Endodermal cell (in vitro differentiated cells): Measurements from ENCODE around the gene ASCC3. TPM values are rescaled to one million over a fixed set of nuclear protein-coding genes. Genes with fewer than 3 reads are reported as not detected.

ENCODE experiments used
- DNase-seq: peaks from one replicate; pipeline ENCODE4 v3.0.0-alpha.2; 2017
- H3K27ac ChIP-seq: 2 replicates; pipeline ENCODE4 v1.5.1; 2013; ENCODE audit warnings: mild to moderate bottlenecking, low read depth, low read length, moderate library complexity
- H3K27me3 ChIP-seq: 2 replicates; pipeline ENCODE4 v1.6.1; 2013; ENCODE audit warnings: mild to moderate bottlenecking, low read length, moderate library complexity; ENCODE audit not compliant: insufficient read depth, control insufficient read depth, poor library complexity, severe bottlenecking
- H3K36me3 ChIP-seq: 2 replicates; pipeline ENCODE4 v1.7.0; 2013; ENCODE audit warnings: mild to moderate bottlenecking, low read length, moderate library complexity; ENCODE audit not compliant: control insufficient read depth, insufficient read depth
- H3K4me1 ChIP-seq: one replicate; pipeline ENCODE4 v1.7.0; 2013; ENCODE audit warnings: low read length; ENCODE audit not compliant: control insufficient read depth, insufficient read depth
- H3K4me3 ChIP-seq: 2 replicates; pipeline ENCODE4 v1.5.1; 2013; ENCODE audit warnings: mild to moderate bottlenecking, low read length, moderate library complexity
- H3K9ac ChIP-seq: 2 replicates; pipeline ENCODE4 v1.6.1; 2013; ENCODE audit warnings: mild to moderate bottlenecking, low read length, moderate library complexity; ENCODE audit not compliant: poor library complexity, severe bottlenecking; ENCODE audit errors: extremely low read depth
- H3K9me3 ChIP-seq: 2 replicates; pipeline ENCODE4 v1.6.1; 2013; ENCODE audit warnings: mild to moderate bottlenecking, low read length, moderate library complexity; ENCODE audit not compliant: control insufficient read depth
- H3K27ac Mint-ChIP-seq: 2 replicates; pipeline ENCODE4 v1.8.0; 2020; ENCODE audit warnings: mixed read lengths
- H3K27me3 Mint-ChIP-seq: 2 replicates; pipeline ENCODE4 v1.8.0; 2021; ENCODE audit warnings: mild to moderate bottlenecking, mixed read lengths; ENCODE audit not compliant: insufficient read depth
- H3K36me3 Mint-ChIP-seq: 2 replicates; pipeline ENCODE4 v1.8.0; 2020; ENCODE audit warnings: low read depth, mixed read lengths
- H3K4me1 Mint-ChIP-seq: 2 replicates; pipeline ENCODE4 v1.8.0; 2020; ENCODE audit warnings: mixed read lengths
- H3K4me3 Mint-ChIP-seq: 2 replicates; pipeline ENCODE4 v1.8.0; 2020; ENCODE audit warnings: mild to moderate bottlenecking, moderate library complexity, mixed read lengths
- H3K9me3 Mint-ChIP-seq: 2 replicates; pipeline ENCODE4 v1.8.0; 2020; ENCODE audit warnings: mild to moderate bottlenecking, mixed read lengths
- CTCF ChIP-seq: fragments of 200-600 bp; sonication (generic); conservative IDR thresholded peaks from 2 replicates; pipeline ENCODE4 v1.5.0; 2021; ENCODE audit warnings: antibody characterized with exemption, mild to moderate bottlenecking
- WGBS, 2 experiments: methylation state at CpG; one replicate each; pipeline versions ENCODE4 v1.1.5 to v1.1.7; 2013; ENCODE audit warnings: missing lambda C conversion rate in 2 of 2, mixed read lengths in 1 of 2; ENCODE audit not compliant: insufficient coverage in 1 of 2, insufficient read length in 1 of 2; 5-methylcytosine and 5-hydroxymethylcytosine counted together
- total RNA-seq, 2 donors: library from RNA; stranded (reverse); fragmentation: NEBNext Ultra II Directional in 1 of 2; extraction: Animal tissue kit (Norgen Biotek cat#: 25700) in 1 of 2; gene quantifications; 2 replicates in 1 of 2; 3 replicates in 1 of 2; pipeline ENCODE4 v1.2.1, GENCODE V29; 2021

Gene ASCC3
- total RNA-seq, 2 donors from 2014 or later = 40.0 to 41.1 TPM

- no peaks in the 10 kb centered on the region for H3K27me3 ChIP-seq
- Mint-ChIP-seq H3K9me3 (no peaks in the 10 kb centered on the region), H3K4me3 (no peak overlapping the region), H3K4me1 (no peaks in the 10 kb centered on the region), H3K27ac (no peak overlapping the region), H3K36me3 (no peaks in the 10 kb centered on the region), H3K27me3 (no peaks in the 10 kb centered on the region)
- TF ChIP-seq CTCF = no peak
- no peaks in the 10 kb centered on the region for H3K36me3 ChIP-seq
- no peak overlapping the region for H3K4me3 ChIP-seq
- 81 to 93% methylated on average over 8 of the region's 9 CpGs for WGBS, 2 experiments
- no peaks in the 10 kb centered on the region for H3K9me3 ChIP-seq
- H3K27ac ChIP-seq = no peak overlapping the region
- no peaks in the 10 kb centered on the region for H3K4me1 ChIP-seq
- H3K9ac ChIP-seq = no peak overlapping the region
- DNase-seq = no peak
Measured at GRCh38 chr6:100924534-100925227, 43.6 kb upstream of the ASCC3 start.

GRCh38 chr6:100923481-100924165 lies 42.5 kb upstream of the ASCC3 start:
- Mint-ChIP-seq H3K4me3 (no peak overlapping the region), H3K36me3 (no peaks in the 10 kb centered on the region), H3K9me3 (no peaks in the 10 kb centered on the region), H3K27ac (no peak overlapping the region), H3K4me1 (no peaks in the 10 kb centered on the region), H3K27me3 (no peaks in the 10 kb centered on the region)
- Histone ChIP-seq H3K27ac (no peak overlapping the region), H3K9me3 (no peaks in the 10 kb centered on the region), H3K4me1 (no peaks in the 10 kb centered on the region), H3K4me3 (no peak overlapping the region), H3K36me3 (no peaks in the 10 kb centered on the region), H3K9ac (no peak overlapping the region), H3K27me3 (no peaks in the 10 kb centered on the region)
- 92% methylated on average over 2 to 3 of the region's 3 CpGs for WGBS, 2 experiments
- no peak for DNase-seq
- TF ChIP-seq CTCF = no peak

- H3K9me3 ChIP-seq = no peaks in the 10 kb centered on the region
- H3K27me3 ChIP-seq = no peaks in the 10 kb centered on the region
- H3K4me1 ChIP-seq = no peaks in the 10 kb centered on the region
- 95% methylated on average over 2 of the region's 2 CpGs; no CpG with 5 or more reads in 1 of the 2 experiments for WGBS, 2 experiments
- no peak overlapping the region for H3K27ac Mint-ChIP-seq
- no peak overlapping the region for H3K4me3 Mint-ChIP-seq
- no peaks in the 10 kb centered on the region for H3K9me3 Mint-ChIP-seq
- DNase-seq = no peak
- H3K36me3 Mint-ChIP-seq = no peaks in the 10 kb centered on the region
- H3K4me1 Mint-ChIP-seq = no peaks in the 10 kb centered on the region
- no peak for TF ChIP-seq CTCF
- H3K27ac ChIP-seq = no peak overlapping the region
- H3K9ac ChIP-seq = no peak overlapping the region
- H3K27me3 Mint-ChIP-seq = no peaks in the 10 kb centered on the region
- H3K4me3 ChIP-seq = no peak overlapping the region
- no peaks in the 10 kb centered on the region for H3K36me3 ChIP-seq
Measured at GRCh38 chr6:100920028-100920605, 39.0 kb upstream of the ASCC3 start.
